OCI-LY3 (cell line): ENCODE results near the gene GATA5.

Experiments used
- EZH2phosphoT487 ChIP-seq: fragments of 200-600 bp; shearing (Covaris generic); IDR thresholded peaks from 2 replicates; pipeline ENCODE4 v1.6.1; 2018; ENCODE audit warnings: antibody characterized with exemption, mixed run types, low read depth
- TF ChIP-seq, protein P1 (sequence below): fragments of 200-600, 300-600 bp; sonication (generic); IDR thresholded peaks from 2 replicates; pipeline ENCODE4 v1.5.1; 2014; ENCODE audit warnings: antibody characterized with exemption, low read length, low read depth

DNA sequence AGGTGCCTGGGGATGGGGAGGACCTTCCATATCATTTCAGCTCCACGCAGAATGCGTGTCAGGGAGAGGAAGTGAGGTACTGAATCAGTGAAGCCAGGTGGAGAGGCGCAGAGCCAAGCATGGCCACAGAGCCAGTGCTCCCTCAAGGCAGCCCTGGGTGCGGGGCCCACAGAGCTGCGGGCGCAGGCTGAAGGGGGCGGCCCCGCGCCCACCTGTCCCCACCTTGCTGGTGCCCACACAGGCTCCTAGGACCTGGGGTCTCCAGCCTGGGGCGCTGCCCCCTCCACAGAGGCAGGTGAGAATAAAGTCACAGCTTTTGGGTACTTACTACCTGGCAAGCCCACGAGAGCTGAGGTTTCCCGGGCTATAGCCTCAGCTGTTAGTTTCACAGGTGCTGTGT, 40.0 kb upstream of the GATA5 start:
- TF ChIP-seq, protein P1, sequence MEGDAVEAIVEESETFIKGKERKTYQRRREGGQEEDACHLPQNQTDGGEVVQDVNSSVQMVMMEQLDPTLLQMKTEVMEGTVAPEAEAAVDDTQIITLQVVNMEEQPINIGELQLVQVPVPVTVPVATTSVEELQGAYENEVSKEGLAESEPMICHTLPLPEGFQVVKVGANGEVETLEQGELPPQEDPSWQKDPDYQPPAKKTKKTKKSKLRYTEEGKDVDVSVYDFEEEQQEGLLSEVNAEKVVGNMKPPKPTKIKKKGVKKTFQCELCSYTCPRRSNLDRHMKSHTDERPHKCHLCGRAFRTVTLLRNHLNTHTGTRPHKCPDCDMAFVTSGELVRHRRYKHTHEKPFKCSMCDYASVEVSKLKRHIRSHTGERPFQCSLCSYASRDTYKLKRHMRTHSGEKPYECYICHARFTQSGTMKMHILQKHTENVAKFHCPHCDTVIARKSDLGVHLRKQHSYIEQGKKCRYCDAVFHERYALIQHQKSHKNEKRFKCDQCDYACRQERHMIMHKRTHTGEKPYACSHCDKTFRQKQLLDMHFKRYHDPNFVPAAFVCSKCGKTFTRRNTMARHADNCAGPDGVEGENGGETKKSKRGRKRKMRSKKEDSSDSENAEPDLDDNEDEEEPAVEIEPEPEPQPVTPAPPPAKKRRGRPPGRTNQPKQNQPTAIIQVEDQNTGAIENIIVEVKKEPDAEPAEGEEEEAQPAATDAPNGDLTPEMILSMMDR: no peak
- TF ChIP-seq EZH2phosphoT487: no peak
